ENCODE data around the gene INO80B. TPM values are rescaled to one million over a fixed set of nuclear protein-coding genes. Genes with fewer than 3 reads are reported as not detected.
A peak's percentile ranks its signal among the peaks of the same experiment; 100 is the strongest.
"Not testable (repeated sequence)": the region's sequence is repeated elsewhere in the genome, so short reads cannot be mapped to it uniquely, and the experiment has no call there.

INO80B gene
- total RNA-seq, 1 donor from 2014 or later = 38.4 TPM

DNA sequence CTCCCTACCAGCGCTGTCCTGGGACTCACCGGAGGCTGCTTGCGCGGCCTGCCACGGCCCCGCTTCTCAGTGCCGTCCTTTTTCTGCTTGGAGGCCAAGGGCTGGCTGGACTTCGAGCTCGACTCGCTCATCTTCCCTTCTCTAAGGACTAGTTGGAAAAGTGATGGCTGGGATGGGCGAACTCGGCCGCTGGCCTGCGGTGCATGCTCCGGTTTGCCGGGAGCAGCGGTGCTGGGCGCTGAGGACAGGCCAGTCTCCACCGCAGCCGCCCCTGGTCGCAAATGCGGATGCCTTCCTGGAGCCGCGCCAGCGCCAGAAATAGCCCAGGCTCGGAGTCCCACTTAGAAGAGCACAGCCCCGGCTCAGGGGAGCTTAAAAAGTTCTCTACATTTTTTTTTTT, 36.6 kb upstream of the INO80B start:
- intact Hi-C loops (cut with DNase I) = no loop called here
- DNase-seq = no peak
- TF ChIP-seq, protein P1, sequence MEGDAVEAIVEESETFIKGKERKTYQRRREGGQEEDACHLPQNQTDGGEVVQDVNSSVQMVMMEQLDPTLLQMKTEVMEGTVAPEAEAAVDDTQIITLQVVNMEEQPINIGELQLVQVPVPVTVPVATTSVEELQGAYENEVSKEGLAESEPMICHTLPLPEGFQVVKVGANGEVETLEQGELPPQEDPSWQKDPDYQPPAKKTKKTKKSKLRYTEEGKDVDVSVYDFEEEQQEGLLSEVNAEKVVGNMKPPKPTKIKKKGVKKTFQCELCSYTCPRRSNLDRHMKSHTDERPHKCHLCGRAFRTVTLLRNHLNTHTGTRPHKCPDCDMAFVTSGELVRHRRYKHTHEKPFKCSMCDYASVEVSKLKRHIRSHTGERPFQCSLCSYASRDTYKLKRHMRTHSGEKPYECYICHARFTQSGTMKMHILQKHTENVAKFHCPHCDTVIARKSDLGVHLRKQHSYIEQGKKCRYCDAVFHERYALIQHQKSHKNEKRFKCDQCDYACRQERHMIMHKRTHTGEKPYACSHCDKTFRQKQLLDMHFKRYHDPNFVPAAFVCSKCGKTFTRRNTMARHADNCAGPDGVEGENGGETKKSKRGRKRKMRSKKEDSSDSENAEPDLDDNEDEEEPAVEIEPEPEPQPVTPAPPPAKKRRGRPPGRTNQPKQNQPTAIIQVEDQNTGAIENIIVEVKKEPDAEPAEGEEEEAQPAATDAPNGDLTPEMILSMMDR (IDR thresholded peaks at IDR 0.05) = no peak

DNA sequence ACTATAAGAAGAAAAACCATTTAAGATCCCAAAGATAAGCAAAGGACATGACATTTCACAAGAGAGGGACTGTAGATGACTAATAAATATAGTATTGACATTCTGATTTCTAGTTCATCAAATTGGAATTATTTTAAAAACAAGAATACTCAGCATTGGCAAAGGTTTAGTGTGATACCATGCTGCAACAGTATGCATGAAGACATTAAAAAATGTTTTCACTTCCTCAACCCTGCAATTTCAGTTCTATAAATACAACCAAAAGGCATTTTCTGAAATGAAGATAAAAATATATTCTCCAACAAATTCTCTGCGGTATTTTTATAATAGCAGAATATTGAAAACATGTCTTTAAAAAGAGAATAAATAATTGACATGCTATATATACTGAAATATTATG, 35.5 kb upstream of the INO80B start:
- Histone ChIP-seq H3K36me3 (no peaks in the 10 kb centered on the region), H3K4me1 (peaks cover 44% of the 10 kb centered on the region), H3K27me3 (ENCODE audit: low read depth) (peaks cover 6% of the 10 kb centered on the region), H3K4me3 (no peak overlapping the region), H3K9me3 (no peaks in the 10 kb centered on the region), H3K27ac (no peak overlapping the region)
- intact Hi-C loops (cut with DNase I) = no loop called here
- ATAC-seq = no peak
- no peak for DNase-seq
- TF ChIP-seq, protein P1 (IDR thresholded peaks at IDR 0.05) = no peak

More for the DNA sequence above, 36.6 kb upstream of the INO80B start:
- peaks cover 11% of the 10 kb centered on the region for H3K27me3 ChIP-seq (ENCODE audit: low read depth)
- no peak overlapping the region for H3K4me3 ChIP-seq
- ATAC-seq = no peak
- H3K27ac ChIP-seq = no peak overlapping the region
- H3K9me3 ChIP-seq = no peaks in the 10 kb centered on the region
- H3K36me3 ChIP-seq = no peaks in the 10 kb centered on the region
- H3K4me1 ChIP-seq = peaks cover 48% of the 10 kb centered on the region

DNA sequence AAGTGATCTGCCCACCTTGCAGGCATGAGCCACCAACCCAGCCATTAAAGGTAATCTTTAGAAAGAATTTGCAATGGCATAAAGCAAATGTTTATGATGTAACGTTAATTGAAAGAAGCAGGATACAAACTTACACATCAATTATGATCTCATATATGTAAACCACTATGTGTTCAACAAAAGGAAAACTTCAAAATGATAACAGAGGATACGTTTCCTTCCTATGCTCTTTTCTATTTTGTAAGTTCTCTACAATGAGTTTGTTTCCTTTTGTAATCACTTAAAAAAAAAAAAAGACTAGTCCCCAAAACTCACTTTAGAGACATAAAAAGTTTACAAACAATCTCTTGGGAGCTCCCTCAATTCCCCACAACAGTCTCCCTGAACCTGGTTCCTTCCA, 34.9 kb upstream of the INO80B start:
- Histone ChIP-seq H3K4me3 (no peak overlapping the region), H3K4me1 (peaks cover 37% of the 10 kb centered on the region), H3K36me3 (no peaks in the 10 kb centered on the region), H3K9me3 (no peaks in the 10 kb centered on the region), H3K27ac (no peak overlapping the region), H3K27me3 (ENCODE audit: low read depth) (peaks cover 5% of the 10 kb centered on the region)
- intact Hi-C loops (cut with DNase I) = no loop called here
- ATAC-seq (no peak), DNase-seq (no peak)
- TF ChIP-seq, protein P1 (IDR thresholded peaks at IDR 0.05) = no peak

DNA sequence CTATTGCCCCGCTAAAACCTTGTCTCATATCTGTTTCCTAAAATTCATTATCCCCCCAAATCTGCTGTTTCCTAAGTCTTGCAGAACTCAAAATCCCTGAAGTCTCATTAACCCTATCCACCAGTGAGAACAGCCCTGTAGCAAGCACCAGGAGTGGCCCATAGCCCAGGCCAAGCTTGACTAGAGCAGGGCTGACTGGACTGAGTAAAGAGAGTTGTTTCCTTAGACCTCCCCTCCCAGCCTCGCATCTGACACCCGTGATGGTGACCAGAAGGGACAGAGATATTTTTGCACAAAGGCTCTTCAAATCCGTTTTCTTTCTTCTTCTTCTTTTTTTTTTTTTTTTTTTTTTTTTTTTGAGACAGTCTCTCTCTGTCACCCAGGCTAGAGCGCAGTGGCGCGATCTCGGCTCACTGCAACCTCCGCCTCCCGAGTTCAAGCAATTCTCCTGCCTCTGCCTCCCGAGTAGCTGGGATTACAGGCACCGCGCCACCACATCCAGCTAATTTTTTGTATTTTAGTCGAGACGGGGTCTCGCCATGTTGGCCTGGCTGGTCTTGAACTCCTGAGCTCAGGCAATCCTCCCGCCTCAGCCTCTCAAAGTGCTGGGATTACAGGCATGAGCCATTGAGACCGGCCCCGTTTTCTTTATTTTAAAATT, 34.3 kb upstream of the INO80B start:
- ATAC-seq; H3K36me3 ChIP-seq; H3K9me3 ChIP-seq; DNase-seq; H3K27me3 ChIP-seq (ENCODE audit: low read depth); intact Hi-C loops (cut with DNase I): not testable (repeated sequence)
- Histone ChIP-seq H3K4me3 (peak overlapping the region; percentile 84), H3K4me1 (peaks cover 31% of the 10 kb centered on the region), H3K27ac (peak overlapping the region; percentile 84)

DNA sequence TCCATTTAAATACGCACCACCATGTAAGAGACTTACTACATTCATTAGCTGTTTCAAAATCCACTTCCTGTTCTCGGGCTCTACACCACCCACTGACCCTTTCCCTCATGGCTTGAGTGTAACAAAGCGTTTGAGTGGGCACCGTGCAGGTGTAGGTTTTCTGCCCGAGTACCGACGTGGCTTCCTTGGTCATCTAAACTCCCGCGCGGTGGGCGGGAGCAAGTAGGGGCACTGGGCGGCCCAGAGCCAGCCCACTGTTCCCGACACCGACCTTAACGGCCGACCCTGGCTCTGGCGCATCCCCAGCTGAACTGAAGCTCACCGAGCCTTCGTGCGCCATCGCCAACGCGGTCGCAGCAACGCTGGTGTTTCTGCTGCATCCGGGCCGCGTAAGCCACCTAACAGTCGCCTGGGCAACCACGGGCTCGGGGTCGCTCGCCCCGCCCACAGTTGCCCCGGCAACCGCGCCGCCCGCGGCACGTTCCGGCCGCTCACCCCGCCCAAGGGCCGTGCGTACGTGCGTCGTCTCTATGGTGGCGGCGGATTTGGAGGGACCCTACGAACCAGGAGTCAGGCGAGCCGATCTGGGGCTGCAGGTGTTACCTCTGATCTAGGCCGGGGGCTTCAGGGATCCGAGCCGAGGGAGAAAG, 33.5 kb upstream of the INO80B start, which contains the start of the genes C2orf81 and WDR54:
C2orf81 (minus strand) TSS at position 399 of the 650 bp plus-strand sequence; CDS start at position 340, 59 bp downstream.
WDR54 (plus strand) TSS at position 510 of the 650 bp plus-strand sequence. CDS start 424 bp downstream, outside the sequence.
- ATAC-seq (peak; percentile 96 to 97), DNase-seq (peak; percentile 92)
- Histone ChIP-seq H3K27ac (peak within 1 kb of the TSS; percentile 84), H3K4me1 (peaks cover 24% of the 10 kb centered on the region), H3K9me3 (no peaks in the 10 kb centered on the region), H3K36me3 (peaks cover 9% of the 10 kb centered on the region), H3K4me3 (peak within 1 kb of the TSS; percentile 84), H3K27me3 (ENCODE audit: low read depth) (no peaks in the 10 kb centered on the region)
- TF ChIP-seq, protein P1 (IDR thresholded peaks at IDR 0.05) = no peak
- intact Hi-C loops (cut with DNase I) = no loop called here

Measured in lower lobe of right lung (tissue), 2 donors.